GM21390 (cell line): ENCODE measurements around the gene MED31.
"Not testable (repeated sequence)": the region's sequence is repeated elsewhere in the genome, so short reads cannot be mapped to it uniquely, and the experiment has no call there.

Experiments used
- ATAC-seq: cut with Tn5 transposase; IDR thresholded peaks from one replicate; pipeline ENCODE4 v1.9.1; 2021; ENCODE audit not compliant: unreplicated experiment

Gene MED31

DNA sequence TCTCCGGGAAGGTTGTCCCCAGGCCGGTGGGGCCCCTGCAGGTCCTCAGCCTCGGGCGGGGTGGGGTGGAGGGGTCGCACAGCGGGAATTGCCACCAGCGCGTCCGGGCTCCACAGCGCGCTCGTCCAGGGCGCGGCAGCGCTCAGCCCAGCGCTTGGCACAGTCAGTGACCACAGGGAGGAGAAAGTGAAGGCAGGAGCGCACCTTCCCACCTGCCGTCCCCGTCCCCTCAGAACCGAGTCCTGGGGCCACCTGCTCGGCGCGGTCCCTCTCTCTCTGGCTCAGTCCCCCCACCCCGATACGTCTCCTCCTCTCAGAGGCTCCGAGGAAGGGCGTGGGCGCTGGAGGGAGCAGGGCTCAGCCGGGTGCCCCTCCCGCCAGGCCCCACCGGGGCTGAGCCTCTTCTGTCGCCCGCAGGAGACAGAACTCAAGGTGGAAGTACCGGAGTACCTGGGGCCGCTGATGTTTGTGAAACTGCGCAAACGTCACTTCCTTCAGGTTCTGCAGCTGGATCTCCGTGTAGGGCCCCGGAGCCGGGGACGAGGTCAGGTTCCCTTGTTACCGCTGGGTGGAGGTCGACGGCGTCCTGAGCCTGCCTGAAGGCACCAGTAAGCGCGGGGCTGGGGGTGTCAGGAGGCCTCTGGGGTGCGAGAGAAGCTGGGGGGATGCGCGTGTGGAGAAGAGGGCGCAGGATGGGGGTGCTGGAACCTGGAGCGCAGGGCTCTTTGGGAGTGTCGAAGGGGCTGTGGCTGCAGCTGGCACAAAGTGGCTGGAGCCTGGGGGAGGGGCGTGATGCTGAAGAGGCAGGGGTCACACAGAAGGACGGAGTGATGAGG is 5.6 kb upstream of the MED31 start:
- not testable (repeated sequence) for ATAC-seq

- ATAC-seq = not testable (repeated sequence)
These were observed 4.4 kb upstream of the MED31 start for GRCh38 chr17:6655732-6656361.

DNA sequence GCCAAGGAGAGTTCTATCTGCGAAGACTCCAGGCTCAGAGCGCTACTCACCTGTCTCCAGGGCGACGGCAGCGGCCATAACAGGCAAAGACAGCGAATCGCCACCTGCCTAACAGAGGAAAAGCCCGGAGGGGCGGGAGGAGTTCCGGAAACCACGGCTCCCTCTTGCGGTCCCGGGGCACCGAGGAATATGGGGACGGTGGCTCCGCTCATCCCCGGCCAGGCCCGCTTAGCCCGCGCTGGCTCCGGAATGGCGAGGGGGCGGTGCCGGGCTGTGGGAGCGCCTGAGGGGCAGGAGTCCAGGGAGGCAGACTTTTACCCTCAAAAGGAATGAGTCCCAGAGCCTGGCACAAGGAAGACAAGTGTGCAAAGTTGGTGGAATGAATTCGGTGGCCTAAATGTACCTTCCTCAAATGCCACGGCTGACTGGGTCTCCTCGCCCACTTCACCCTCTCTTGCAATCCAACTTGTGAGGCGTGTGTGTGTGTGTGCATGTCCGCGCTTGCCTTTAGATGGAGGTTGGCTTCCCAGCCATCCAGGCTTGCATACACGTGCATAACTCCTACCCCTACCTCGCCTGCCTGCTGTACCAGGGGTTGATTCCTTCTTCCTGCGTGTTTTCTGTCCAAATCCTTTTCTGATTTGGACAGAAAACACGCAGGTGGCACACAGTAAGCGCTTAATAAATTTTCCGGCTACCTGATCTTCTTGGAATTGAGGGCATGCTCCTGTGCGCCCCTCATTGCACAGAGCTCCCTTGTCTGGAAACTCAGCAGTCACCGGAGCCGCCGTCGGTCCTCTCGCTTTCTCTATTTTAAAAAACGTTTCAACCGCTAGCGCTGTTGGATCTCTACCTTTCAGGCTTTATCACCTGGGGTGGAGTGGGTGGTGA is 3.7 kb upstream of the MED31 start:
- no peak for ATAC-seq

- ATAC-seq = peak; percentile 10
These were observed 581 bp upstream of the MED31 start for GRCh38 chr17:6651919-6652452.

DNA sequence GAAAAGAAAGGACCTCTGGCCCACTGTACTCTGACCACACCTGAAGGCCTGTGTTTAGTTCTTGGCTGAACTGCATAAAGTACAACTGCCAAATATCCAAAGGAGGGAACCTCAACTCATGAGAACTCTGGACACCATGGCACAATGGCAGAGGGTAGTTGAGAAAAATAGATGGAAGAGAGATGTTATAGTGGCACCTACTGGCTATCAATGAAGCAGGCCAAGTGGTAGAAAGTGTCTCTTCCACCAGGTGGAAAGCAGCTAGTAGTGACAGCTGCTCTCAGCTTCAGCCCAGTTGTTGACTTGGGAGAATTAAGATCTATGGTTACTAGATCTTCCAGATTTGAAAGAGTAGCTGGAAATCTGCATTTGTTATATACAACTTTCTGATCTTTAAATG is 3.2 kb downstream of the MED31 start:
- ATAC-seq = no peak

GRCh38 chr17:6643451-6644125 is 7.8 kb downstream of the MED31 start:
- ATAC-seq = no peak

- no peak for ATAC-seq
These were observed 8.8 kb downstream of the MED31 start for GRCh38 chr17:6642592-6642991.

DNA sequence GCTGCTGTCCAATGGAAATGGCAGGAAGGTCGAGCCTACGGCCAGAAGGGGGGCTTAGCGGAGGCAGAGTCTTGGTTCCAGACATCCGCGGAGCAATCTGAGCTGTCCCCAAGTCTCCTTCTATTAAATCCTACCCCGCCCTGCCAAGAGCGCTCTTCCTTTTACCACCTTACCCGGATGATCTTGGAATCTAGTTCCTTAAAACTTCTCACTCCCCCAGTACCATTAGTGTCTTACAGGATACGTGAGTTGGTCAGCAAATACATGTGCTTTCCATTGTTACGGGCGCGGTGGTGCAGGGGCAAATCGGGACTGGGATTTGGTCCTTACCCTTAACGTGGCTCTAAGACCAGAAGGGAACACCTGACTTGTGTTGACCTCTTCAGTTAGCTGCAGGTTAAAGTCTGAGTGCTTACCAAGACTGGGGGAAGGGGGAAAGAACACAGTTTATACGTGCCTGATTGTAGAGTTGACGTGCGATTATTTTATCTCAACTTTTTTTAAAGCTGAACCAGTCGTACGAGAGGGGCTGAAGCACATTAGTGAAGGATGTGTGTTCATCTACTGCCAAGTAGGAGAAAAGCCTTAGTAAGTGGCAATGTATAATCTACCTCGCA is 10.1 kb downstream of the MED31 start:
- ATAC-seq = peak; percentile 5

- peak; percentile 91 for ATAC-seq
These were observed 10.7 kb downstream of the MED31 start, which contains the start of the genes KIAA0753 and TXNDC17 for GRCh38 chr17:6640536-6641246. Gene KIAA0753, minus strand, starts transcription at chr17:6640711. Its CDS starts 5,608 bp downstream, at chr17:6635103. Gene TXNDC17, plus strand, starts transcription at chr17:6641060. Its CDS starts 23 bp downstream, at chr17:6641083.

GRCh38 chr17:6639586-6640535 is 11.5 kb downstream of the MED31 start:
- ATAC-seq = no peak

DNA sequence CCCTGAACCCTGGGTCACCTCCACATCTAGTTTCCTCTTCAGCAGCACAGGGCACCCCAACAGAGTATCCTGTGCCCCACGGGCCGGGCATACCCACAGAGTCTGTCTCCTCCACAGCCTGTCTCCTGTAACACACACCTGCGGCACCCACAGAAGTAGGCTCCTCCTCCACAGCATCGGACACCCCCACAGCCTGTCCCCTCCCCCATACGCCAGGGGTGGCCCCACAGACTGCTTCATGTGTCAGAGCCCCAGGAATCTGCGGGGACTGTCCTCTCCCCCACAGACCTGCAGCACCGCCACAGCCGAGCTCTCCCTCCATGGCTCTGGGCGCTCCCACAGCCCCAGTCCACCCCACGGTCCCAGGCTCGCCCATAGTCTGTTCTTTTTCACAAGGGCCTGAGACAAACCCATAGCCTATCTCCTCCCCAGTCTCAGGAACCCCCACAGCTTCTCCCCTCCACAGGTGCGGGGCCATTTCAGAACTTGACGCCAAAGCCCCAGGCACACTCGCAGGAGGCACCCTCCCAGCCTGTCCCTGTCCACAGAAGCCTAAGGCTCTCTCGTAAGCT is 12.3 kb downstream of the MED31 start:
- no peak for ATAC-seq

DNA sequence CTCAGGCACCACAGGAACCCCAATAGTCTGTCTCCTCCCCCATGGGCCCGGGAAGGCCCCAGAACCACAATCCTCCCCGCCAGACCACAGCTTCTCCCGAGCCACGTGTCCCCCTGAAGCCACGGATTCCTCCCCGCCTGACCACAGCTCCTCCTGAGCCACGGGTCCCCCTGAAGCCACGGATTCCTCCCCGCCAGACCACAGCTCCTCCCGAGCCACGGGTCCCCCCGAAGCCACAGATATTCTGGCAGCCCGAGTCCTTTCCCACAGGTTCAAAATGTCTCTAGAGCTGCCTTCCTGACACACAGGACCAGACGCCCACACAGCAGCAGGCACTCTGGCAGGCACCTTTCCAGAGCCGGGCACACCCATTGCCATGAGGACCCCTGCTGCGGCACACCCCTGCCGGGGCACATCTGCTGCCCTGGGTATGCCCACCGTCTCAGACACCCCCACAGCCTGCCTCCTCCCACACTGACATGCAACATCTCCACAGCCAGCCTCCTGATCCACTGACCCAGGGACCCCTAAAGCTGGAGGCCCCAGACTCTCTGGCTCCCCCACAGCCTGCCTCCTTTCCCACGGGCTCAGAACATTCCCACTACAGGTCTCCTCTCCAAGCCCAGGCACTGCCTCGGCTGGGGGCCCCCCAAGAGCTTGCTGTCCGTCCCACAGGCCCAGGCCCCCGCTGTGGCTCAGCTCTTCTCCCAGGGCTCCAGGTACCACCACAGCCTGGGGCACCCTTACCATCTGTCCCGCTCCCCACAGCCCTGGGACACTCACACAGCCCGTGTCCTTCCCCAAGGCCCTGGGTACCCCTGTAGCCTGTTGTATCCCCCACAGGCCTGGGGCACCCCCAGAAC is 13.1 kb downstream of the MED31 start:
- ATAC-seq = no peak

GRCh38 chr17:6637458-6637840 is 14.0 kb downstream of the MED31 start:
- ATAC-seq = no peak

DNA sequence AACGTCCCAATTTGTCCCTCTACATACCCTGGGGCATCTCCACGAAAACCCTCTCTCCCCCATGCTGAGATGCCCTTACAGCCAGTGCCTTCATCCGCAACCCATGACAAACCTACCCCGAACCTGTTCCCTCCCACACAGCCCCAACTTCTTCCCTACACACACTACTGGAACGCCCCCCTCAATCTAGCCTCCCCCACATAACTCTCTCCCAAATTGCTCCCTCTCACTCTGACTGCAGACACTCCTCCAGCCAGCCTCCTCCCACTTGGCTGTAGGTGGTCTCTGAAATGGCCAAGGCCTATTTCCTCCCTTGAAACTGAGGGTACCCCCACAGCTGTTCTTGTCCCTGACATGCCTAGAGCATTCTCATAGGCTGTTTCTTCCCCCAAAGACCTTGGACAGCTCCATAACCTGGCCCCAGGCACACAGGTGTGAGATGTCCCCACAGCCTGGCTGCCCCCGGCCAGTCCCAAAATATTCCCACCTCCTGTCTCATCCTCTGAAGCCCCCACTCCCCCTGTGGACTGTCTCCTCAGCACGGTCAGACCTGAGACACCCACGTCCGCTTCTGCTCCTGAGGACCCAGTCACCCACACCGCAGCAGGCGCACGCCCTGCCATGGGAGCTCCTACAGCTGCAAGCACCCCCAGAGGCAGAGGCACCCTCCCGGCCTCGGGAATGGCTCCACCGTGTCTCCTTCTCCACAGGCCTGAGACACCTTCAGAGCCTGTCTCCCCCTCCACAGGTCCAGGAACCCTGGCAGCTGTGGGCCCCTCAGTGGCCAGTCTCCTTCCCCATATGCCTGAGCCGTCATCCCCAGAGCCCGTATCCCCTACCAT is 14.6 kb downstream of the MED31 start:
- no peak for ATAC-seq

- no peak for ATAC-seq
These were observed 15.3 kb downstream of the MED31 start for GRCh38 chr17:6636105-6636504.

DNA sequence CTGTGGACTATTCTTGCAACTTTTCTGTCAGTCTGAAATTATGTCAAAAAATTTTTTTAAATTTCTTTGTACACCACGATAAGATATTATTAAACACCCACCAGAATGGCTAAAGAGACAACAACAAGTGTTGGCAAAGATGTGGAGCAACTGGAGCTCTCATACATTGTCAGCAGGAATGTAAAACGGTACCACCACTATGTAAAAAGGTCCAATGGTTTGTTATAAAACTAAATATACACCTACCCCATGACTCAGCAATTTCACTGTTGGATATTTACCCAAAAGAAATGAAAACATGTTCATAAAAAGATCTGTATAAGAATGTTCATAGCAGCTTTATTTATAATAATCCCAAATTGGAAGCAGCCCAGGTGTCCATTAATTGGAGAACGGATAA is 18.1 kb downstream of the MED31 start:
- no peak for ATAC-seq
